ENCODE data around the gene AP1M1.
"Not testable (repeated sequence)": the region's sequence is repeated elsewhere in the genome, so short reads cannot be mapped to it uniquely, and the experiment has no call there.

AP1M1 gene

DNA sequence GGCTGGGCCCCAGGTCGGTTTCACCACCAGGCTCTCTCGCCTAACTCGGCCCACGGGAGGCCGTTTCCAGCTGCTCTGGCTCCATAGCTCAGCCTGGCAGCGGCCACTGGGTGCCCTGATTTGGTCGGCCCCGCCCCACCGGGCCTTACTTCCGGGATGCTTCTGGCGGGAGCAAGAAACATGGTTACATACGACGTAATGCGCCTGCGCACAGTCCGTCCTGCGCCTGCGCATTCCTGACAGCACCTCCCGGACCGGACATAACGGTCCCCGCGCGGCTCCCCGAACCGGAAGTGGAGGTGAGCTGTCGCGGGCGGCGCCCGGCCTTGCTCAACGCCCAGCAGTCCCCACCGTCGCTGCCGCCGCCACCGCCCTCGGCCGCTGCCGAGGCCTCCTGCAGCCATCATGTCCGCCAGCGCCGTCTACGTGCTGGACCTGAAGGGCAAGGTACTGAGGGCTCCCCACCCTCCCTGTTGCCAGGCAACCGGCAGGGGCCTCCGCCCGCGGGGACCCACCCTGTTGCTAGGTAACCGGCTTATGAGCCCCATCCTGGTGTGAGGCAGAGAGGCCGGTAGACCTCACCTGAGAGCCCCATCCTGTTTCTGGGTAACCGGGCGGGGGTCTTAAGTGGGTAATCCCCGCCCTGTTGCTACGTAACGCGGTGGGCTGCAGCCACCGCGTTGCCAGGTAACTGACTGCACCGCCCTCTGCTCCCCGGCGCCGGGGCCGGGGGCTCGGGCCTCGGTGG is at the start of gene AP1M1:
Gene AP1M1, plus strand, starts transcription at position 290 of the 748 bp plus-strand sequence. Its CDS starts 116 bp downstream, at position 406.
- DNase-seq, result peak; percentile 99

GRCh38 chr19:16148443-16149229 is 49.1 kb upstream of the AP1M1 start:
- DNase-seq, result no peak

- no peak for DNase-seq
Measured at GRCh38 chr19:16153582-16154336, 44.0 kb upstream of the AP1M1 start.

DNA sequence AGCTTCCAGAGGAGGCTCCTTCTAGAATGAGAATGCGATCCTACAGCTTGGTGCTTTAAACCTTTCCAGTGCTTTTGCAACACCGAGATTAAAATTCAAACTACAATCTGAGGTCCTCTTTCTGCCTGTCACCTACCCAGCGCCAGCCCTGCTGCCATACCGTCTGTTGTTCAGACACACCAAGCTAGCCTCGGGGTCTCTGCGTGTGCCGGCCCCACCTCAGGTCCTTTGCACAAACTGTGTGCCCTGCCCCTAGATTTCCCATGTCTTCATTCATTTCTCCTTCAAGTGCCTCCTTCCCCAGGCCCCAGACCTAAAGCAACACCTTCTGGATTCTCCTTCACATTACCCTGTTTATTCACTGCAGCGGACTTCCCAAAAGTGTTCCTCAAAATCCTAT is 43.2 kb upstream of the AP1M1 start:
- DNase-seq, result no peak

GRCh38 chr19:16155128-16155527 is 42.6 kb upstream of the AP1M1 start:
- DNase-seq, result no peak

DNA sequence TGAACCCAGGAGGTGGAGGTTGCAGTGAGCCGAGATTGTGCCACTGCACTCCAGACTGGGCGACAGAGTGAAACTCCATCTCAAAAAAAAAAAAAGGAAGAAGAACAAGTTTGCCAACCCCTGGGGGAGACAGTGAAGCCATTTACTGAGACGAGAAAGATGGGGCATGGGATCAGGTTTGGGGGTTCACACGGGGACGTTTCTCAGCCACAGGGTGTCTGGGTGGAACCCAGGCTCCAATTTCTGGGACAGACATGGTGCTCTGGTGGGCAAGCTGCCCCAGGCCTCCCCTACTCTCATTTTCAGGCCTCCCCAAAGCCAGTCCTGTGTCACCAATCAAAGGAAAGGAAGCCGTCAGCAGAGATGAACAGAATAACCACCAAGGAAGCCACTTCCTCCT is 40.8 kb upstream of the AP1M1 start:
- DNase-seq, result no peak

- DNase-seq, result no peak
Measured at GRCh38 chr19:16157601-16158000, 40.1 kb upstream of the AP1M1 start.

- no peak for DNase-seq
Measured at GRCh38 chr19:16159655-16160054, 38.1 kb upstream of the AP1M1 start.

GRCh38 chr19:16160445-16160942 is 37.2 kb upstream of the AP1M1 start:
- no peak for DNase-seq

DNA sequence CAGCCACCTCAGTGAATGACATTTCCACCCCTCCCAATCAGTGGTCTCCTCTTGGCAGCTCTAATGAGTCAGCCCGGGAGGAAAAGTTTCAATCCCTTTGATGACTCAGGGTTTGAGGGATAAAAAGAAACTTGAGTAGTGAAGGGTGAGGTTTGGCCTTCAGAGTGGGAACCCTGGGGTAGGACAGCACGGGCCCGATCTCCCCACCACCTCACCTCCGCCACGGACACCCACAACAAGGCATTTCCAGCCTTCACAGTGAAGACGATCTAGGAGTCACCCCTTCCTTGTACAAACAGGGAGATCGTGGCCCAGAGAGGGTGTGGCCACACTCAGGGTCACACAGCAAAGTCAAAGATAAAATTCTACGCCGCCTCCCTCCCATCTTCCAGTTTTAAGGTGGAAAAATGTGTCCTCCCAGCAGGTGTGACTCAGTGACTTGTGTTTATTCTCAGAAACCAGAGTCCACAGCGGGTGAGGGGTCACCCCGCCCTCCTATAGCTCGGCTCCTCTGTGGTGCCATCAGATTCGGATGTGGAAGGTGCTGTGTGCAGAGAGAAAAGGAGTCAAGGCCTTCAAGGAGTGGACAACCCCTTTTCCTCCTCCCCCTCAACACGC is 36.7 kb upstream of the AP1M1 start:
- DNase-seq, result no peak

DNA sequence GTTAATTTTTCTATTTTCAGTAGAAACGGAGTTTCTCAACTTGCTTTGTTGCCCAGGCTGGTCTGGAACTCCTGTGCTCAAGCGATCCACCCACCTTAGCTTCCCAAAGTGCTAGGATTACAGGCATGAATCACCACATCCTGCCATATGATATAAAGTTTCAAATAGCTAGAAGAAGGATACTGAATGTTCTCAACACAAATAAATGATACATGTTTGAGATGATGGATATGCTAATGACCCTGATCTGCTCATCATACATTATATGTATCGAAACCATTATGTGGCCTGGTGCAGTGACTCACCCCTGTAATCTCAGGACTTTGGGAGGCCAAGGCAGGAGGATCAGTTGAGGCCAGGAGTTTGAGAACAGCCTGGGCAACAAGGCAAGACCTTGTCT is 35.9 kb upstream of the AP1M1 start:
- no peak for DNase-seq

DNA sequence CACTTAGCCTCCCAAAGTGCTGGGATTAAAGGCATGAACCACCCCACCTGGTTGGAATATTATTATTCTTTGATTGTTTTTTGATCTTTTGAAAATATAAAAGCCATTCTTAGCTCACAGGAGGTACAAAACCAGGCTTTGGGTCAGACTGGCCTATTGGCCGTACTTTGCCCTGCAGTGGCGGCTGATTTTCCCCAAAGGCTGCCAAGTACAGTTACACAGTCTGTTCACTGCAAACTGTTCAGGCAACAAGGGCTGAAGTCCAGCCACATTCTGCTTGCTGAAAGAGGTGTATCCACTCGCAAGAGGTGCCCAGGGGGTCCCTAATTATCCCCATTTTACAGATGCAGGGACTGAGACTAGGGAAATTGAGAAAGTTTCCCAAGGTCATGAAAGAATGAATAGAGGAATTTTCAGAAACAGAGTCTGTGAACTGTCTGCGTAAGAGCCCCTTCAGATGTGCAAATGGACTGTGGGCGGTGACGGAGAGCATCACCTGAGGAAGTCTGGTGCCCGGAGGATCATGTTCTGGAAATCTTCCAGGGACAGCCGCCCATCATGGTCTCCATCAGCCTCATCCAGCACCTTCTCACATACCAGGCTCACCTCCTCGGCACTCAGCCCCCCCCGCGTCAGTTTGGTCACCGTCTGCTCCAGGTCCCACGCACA is 33.4 kb upstream of the AP1M1 start:
- DNase-seq, result no peak

- DNase-seq, result no peak
Measured at GRCh38 chr19:16166417-16166816, 31.3 kb upstream of the AP1M1 start.

GRCh38 chr19:16167055-16167454 is 30.7 kb upstream of the AP1M1 start:
- DNase-seq, result no peak

GRCh38 chr19:16168465-16169081 is 29.1 kb upstream of the AP1M1 start:
- DNase-seq, result no peak

DNA sequence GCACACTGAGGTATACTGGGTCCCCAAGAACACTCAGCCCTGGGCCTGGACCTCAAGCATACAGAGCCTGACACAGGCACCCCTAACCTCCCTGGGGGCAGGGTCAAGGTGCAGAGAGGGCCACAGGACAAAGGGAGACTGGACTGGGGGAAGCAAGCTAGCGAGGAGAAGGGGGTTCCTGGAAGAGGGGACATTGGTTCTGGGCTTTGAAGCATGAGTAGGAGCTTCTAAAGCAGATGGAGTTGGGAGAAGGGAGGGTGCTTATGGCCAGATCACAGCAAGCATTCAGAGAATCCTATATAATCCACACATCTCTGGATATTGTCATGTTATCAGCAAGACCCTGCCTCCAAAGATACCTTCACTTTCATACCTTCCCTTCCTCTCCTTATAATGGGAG is 27.6 kb upstream of the AP1M1 start:
- no peak for DNase-seq

DNA sequence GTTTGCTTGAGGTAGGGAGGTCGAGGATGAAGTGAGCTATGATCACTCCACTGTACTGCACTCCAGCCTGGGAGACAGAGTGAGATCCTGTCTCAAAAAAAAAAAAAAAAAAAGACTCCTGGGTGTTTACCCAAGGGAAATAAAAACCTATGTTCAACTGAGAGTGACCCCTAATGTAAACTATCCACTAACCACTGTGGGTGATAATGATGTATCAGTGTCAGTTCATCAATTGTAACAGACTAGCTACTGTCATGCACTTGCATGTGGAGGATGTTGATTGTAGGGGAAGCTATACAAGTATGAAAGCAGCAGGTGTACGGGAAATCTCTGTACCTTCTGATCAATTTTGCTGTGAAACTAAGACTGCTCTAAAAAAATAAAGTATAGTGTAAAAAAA is 21.8 kb upstream of the AP1M1 start:
- no peak for DNase-seq

- DNase-seq, result not testable (repeated sequence)
Measured at GRCh38 chr19:16178866-16179265, 18.8 kb upstream of the AP1M1 start.

- DNase-seq, result no peak
Measured at GRCh38 chr19:16180611-16181010, 17.1 kb upstream of the AP1M1 start.

DNA sequence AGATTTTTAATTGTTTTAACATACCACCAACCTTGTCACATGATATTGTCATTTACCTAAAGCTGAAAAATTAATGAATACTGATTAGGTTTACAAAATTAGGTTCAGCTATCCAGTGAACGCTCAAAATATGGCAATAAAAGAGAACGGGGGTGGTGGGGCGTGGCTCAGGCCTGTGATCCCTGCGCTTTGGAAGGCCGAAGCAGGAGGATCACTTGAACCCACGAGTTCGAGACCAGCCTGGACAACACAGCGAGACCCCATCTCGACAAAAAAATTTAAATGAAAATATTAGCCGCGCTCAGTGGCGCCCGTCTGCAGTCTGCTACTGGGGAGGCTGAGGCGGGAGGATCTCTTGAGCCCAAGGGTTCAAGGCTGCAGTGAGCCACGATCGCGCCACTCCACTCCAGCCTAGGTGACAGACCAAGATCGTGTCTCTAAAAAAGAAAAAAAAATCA is 13.0 kb upstream of the AP1M1 start:
- DNase-seq, result no peak

- DNase-seq, result peak; percentile 96
Measured at GRCh38 chr19:16185123-16185767, 12.5 kb upstream of the AP1M1 start, which contains the start of gene FAM32A. TSS of gene FAM32A (plus strand) at chr19:16185410. CDS start at chr19:16185443, 33 bp downstream.

All from stimulated activated CD4-positive, alpha-beta T cell treated with anti-CD3 and anti-CD28 coated beads, Interleukin-12 subunit alpha, Interleukin-12 subunit beta, amount 100 ng/mL, for 4 hours (primary cell).